ENCODE measurements around the gene EVI5. TPM values are rescaled to one million over a fixed set of nuclear protein-coding genes. Genes with fewer than 3 reads are reported as not detected.

EVI5 gene
- total RNA-seq, 1 donor from 2014 or later = 20.0 TPM

DNA sequence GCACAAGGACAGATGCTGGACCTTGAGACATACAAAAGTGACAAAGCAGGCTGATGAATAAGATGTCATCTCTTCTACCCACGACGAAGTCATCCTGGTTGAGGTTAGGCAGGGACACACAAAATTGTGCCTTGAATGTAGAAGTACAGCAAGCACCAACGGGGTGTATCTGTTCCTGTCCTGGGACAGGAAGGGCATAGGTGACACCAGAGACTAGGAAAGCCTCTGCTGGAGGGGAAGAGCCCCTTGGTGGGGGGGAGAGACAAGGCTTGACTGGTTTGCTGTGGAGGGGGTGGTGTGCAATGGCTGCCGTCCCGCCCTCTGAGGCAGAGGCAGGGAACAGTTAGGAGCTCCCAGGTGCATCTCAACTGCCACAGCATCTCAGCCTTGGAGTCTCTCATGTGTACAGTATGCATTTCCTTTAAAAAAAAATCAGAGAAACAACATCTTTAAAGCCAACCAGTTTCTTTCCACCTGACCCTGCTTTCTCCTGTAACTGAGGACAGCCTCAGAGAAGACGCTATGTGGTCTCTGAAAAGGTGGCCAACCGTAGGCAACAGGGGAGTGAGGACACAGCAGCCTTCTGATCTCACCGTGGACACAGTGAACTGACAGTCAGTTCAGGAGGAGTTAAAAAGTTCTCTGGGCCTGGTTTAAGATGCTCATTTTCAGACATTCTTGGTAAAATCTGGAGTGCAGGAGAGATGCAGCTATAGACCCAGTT, 280.5 kb downstream of the EVI5 start:
- no peak for DNase-seq (ENCODE audit: missing footprints)
- no peak for ATAC-seq
- intact Hi-C loops (cut with DNase I) = no loop called here

DNA sequence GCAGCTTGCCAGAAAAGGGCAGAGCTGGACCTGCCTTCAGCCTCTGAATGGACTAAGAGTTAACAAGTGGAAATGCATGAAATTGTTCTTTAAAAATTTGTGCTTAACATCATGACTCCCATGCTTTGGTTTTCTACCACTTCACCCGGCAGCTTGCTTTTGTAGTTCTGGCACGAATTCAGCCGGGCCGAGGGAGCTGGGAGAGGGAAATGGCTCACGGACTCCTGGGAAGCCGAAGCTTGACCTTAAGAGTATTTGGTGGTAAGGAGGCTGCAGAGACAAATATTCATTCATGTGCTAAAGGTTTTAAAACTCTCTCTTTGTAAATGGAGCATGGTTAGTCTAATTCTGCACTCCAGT, 281.0 kb downstream of the EVI5 start:
- no peak for ATAC-seq

DNA sequence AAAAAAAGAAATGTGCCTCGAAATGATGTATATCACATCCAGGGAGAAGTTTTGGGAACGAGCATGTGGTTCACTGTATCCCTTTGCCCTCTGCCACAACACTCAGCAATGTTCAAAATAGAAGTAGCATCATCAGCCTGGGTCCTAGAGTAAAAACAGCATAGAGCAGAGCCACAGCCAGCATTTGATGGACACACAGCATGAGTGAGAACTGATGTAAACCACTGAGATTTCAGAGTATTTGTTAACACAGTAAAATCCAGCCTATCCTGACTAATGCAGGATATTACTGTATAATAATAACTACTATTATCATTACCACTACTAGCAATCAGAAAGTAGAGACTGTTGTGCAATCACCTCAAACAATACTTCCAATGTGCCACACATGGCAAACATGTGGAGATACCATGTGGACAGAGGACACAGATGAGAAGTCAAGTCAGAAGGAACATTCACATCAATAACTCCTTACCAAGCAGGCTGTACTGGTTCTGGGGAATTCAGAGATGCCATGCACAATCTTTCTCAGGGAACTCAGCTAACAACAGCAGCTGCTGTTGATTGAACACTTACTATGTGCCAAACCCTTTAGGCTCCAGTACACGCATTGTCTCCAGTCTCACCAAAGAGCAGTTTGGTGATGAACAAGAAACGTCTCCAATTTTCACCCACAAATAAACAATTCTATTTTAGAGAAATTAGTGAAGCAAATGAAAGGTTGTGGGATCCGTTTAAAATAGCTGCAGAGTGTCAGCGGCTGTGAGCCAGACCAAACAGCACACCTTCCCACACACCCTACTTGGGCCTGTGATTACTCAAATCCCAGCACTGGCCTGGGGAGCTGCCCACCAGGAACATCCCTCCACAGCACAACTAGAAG, 281.6 kb downstream of the EVI5 start:
- intact Hi-C loops (cut with DNase I) = no loop called here
- DNase-seq (ENCODE audit: missing footprints) (no peak), ATAC-seq (no peak)

More for the DNA sequence above, 281.0 kb downstream of the EVI5 start:
- intact Hi-C loops (cut with DNase I) = no loop called here
- DNase-seq (ENCODE audit: missing footprints) = no peak

DNA sequence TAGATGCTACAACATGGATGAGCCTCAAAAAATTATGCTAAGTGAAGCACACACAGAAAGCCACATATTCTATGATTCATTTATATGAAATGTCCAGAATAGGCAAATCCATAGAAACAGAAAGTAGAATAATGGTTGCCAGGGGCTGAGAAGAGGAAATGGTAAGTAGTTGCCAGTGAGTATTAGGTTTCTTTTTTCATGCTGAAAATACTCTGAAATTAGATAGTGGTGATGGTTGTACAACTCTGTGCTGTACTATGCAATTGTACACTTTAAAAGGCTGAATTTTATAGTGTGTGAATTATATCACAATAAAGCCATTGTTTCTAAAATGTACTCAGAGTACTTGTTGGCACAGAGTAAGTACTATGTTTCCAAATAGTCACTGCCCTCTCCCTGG, 282.7 kb downstream of the EVI5 start:
- no peak for DNase-seq (ENCODE audit: missing footprints)
- no peak for ATAC-seq
- intact Hi-C loops (cut with DNase I) = no loop called here

DNA sequence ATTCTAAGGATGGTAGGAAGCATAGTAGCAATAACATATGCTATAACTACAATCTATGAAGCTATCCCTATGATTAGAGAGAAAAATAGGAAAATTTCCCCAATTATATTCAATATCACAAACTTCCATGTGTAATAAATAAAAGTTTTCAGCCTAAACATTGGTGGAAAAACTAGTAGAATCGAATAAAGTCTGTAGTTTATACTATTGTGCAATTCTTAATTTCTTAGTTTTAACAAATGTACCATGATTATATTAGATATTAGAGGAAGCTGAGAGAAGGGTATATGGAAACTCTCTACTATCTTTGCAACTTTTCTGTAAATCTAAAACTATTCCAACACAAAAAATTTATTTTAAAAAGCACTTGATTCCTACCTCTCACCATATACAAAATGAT, 284.4 kb downstream of the EVI5 start:
- no peak for DNase-seq (ENCODE audit: missing footprints)
- no peak for ATAC-seq
- intact Hi-C loops (cut with DNase I) = no loop called here

DNA sequence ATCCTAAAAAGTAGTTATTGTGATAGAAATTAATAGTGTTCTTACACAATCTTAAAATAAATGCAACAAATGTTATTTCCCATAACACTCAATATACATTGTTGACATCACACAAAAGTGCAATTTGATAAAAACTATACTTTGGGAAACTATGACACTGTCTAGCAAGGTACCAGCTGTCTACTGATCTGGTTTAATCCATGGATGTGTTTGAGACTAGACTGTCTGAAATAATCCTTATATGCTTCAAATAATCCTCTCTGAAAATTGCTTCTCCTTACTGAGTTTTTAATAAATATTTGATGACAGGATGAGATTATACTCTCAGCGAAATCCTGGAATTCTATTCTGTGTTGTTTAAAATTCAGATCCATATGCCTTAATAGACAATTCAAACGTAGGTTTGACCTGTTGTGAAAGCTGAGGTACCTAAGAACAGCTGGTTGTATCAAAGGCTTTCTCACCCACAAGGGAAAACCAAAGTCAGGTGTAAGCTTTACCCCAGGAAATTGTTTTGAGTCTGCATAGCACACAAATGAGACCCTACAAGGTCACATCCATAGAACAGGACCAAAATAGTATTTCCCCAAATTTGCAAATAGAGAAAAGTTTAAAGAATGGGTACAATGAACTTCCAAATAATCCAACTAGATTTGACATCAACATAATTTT, 289.4 kb downstream of the EVI5 start:
- ATAC-seq = no peak
- intact Hi-C loops (cut with DNase I) = no loop called here
- no peak for DNase-seq (ENCODE audit: missing footprints)

DNA sequence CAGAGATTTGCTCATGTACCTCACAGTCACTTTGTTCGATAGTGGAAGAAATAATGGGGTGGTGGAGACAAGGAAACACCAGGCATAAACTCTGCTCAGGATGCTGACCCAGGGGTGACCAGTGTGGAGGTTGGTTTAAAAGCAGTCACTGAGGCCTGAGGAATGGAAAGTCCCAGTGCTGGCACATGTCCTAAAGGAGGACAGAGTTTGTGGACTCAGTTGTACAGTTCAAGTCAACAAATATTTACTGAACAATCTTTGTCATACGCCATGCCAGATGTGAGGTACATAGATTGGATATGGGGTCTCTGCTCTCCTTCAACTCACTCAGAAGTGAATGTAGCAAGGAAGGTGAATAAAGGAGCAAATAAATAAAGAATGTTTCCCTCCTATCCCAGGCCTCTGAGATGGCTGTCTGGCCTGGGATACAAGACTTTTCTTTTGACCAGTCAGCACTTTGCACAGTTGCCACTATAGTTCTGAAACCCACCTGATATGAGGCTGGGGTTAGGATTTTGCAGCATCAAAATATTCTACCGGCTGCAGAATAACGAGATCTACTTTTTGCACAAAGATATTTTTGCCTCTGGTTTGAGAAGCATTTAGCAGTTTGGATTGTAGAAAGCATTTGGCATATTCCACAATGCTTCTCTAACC, 290.3 kb downstream of the EVI5 start:
- ATAC-seq (no peak), DNase-seq (ENCODE audit: missing footprints) (no peak)
- intact Hi-C loops (cut with DNase I) = no loop called here

DNA sequence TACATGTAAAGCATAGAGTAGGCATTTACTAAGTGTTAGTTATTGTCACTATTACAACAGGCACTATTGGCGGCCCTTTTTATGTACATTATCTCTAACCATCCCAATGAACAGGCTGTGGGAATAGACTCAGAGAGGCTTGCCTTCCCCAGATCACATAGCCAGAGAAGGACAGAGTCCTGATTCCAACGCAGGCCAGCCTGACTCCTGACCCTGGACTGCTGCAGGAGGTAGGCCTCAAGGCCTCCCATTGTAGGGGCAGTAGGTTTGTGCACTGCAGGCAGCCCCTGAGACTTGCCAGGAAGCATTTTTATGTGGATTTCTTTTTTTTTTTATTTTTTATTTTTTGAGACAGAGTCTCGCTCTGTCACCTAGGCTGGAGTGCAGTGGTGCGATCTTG, 291.8 kb downstream of the EVI5 start:
- intact Hi-C loops (cut with DNase I) = no loop called here
- ATAC-seq (no peak), DNase-seq (ENCODE audit: missing footprints) (no peak)

DNA sequence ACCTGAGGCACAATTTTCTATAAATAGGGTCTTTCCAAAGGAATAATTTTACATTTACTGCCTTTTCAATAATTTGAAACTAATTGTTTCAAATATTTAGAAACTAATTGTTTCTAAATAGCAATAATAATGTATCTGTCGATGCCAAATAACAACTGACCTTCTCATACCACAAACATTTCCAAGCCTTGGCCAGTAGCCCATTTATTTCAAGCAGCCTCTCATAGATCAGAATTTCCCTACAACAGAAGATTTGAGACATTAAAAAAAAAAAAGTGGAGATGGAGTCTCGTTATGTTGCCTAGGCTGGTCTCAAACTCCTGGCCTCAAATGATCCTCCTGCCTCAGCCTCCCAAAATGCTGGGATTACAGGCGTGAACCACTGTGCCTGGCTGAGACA, 296.1 kb downstream of the EVI5 start:
- ATAC-seq (no peak), DNase-seq (ENCODE audit: missing footprints) (no peak)
- intact Hi-C loops (cut with DNase I) = no loop called here

DNA sequence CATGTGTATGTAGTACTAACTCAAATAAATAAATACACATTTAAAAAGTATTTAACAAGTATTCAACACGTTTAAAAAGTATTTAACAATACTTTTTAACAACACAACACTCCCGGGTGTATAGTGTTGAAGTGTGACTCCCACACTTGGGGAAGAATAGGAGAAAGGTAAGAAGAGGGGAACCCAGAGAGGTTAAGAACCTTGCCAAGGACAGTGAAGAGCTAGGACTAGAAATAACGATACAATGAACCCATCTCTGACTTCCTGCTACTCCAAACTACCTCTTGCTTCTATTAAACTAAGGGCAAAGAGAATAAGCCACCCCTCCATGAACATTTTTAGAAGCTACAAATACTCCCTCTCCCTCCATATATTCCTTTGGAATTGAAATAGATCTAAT, 296.5 kb downstream of the EVI5 start:
- DNase-seq (ENCODE audit: missing footprints) (no peak), ATAC-seq (no peak)
- intact Hi-C loops (cut with DNase I) = no loop called here

DNA sequence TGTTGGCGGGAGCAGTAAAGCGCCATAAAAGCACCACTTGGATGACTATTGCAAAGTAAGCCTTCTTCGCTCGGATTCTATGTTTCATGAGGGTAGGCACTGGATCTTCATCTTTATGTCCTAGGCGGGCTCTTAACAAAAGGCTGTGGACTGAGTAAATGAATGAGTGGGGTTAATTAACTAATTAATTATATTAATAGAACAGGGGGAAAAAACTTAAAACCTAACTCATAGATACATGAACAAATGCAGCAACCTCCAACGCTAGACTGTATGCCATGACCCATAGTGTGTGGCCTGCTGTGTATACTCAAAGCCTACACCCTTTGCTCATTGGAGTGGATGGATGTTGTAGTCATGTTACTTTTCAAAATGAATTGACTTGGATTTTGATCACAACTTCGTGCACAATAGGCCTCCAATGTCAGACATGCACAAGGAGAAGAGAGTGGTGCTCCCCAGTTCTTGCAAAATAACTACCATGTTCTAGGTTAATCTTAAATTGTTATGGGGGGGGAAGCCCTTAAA, 297.8 kb downstream of the EVI5 start:
- no peak for DNase-seq (ENCODE audit: missing footprints)
- intact Hi-C loops (cut with DNase I) = no loop called here
- ATAC-seq = no peak

DNA sequence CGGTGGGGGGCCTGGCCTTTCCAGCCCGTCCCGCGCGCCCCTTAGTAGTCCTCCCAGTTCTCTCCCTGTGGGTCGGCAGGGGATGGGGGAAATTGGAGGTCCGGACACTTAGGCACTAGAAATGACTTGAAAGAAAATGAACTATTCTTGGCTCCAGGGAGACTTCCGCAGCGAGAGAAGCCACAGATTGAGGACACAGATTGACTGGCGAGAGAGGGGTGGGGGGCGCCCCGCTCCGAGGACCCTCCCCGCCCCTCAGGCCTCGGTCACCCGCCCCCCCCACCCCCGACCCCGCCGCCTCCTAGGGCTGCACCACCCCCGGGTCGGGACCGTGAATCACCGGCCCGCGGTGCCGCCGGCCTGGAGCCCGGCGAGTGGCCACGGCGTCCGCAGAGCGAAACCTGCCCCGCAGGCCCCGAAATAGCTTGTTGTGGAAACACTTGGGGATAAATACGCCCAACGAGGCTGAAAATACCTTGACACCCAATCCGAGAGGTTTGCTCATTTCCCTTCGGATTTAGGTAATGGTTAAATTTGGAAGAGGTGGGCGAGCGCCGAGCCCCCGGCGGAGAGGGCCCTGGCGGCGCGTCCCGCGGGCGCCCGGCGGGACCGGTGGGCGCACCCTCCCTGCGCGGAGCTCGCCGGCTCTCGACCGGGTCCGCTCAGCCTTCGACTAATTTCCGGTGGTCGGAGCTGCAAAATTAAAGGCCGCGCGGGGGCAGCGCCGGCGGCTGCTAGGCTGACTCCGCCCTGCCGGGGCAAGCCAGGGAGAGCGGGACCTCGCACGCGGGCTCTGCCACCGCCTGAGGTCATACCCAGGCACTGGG, 298.4 kb downstream of the EVI5 start, which contains the start of gene GFI1:
GFI1 (minus strand) TSS at position 675 of the 827 bp plus-strand sequence. CDS start 3,438 bp downstream, outside the sequence.
- DNase-seq (ENCODE audit: missing footprints) (peak; percentile 71), ATAC-seq (no peak)
- intact Hi-C loops (cut with DNase I) = no loop called here

DNA sequence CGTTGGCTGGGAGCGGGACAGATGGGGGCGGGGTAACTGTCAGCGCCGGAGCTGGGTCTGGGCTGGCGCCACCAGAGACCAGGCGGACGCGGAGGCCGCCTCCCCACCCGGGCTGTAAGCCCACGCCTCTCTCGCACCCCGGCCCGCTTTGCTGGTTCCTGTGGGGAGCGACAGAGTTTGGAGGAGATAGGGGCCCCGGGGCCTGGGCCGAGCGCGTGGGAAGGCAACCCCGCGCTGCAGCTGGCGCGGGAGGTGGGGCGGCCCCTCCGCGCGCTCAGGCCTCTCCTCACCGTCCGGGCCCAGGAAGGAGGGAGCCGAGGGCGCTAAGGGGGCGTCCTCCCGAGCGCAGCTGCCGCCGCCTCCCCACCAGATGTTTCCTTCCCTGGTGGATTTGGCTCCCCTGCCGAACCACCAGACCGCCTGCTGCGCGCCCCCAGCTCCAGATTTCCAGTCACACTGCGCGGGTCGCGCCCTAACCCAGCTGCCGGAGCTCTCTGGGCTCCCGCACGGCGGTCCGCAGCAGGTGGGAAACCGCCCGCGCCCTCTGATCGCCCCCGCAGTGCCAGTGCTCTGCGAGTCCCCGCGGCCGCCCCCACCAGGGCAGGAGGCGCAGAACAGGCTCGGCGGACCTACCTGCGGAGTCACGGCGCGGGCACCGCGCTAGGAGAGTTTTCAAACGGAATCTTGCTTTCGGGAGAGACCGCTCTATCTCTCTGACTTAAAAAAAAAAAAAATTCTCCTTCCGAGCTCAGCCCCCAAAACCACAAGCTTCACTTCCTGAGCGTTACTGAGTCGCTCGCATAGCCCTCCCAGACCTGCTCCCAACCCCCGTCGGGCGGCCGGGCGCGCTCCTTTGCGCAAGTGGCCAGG, 299.3 kb downstream of the EVI5 start:
- DNase-seq (ENCODE audit: missing footprints) = peak; percentile 87
- intact Hi-C loops (cut with DNase I) = no loop called here

DNA sequence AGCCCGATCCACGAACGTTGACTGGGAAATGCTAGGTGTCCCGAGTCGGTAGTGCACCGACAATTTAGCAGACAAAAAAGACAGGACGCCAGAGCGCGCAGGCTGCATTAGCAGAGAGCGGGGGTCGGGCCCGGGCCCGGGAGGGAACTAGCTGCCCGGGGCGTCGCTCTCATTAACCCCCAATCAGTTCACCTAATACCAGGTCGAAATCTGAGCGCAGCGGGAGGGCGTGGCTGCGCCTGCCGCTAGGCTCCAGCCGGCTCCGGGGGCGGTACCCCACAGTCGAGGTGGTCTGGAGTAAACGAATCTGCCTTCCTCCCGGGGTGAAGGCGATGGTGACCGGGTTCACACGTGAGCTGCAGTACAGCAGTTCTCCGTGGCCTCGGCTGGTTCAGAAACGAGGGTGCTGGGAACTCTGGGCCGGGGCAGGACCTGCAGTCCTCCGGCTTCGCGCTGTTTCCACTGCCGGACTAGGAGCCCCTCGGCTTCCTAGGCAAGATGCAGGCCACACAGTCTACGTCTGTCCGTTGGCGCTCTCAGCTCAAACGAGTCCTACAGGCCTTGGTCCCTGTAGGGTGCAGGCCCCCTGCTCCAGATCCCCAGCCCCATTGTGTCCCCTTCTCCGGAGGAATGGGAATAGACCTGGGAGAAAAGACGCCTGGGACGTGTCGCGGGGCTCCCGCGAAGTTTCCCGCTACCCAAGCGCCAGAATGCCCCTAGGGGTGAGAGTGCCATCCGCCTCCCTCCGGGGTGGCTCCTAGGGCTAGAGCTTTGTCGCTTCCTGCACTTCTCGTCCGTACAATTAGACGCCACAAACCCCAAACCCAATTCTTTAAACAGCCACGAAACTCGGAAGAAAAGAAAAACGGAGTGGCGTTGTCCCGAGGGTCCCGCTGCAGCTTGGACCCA, 300.2 kb downstream of the EVI5 start:
- peak; percentile 77 for DNase-seq (ENCODE audit: missing footprints)
- intact Hi-C loops (cut with DNase I) = no loop called here
- no peak for ATAC-seq

More for the DNA sequence above, 299.3 kb downstream of the EVI5 start:
- no peak for ATAC-seq

DNA sequence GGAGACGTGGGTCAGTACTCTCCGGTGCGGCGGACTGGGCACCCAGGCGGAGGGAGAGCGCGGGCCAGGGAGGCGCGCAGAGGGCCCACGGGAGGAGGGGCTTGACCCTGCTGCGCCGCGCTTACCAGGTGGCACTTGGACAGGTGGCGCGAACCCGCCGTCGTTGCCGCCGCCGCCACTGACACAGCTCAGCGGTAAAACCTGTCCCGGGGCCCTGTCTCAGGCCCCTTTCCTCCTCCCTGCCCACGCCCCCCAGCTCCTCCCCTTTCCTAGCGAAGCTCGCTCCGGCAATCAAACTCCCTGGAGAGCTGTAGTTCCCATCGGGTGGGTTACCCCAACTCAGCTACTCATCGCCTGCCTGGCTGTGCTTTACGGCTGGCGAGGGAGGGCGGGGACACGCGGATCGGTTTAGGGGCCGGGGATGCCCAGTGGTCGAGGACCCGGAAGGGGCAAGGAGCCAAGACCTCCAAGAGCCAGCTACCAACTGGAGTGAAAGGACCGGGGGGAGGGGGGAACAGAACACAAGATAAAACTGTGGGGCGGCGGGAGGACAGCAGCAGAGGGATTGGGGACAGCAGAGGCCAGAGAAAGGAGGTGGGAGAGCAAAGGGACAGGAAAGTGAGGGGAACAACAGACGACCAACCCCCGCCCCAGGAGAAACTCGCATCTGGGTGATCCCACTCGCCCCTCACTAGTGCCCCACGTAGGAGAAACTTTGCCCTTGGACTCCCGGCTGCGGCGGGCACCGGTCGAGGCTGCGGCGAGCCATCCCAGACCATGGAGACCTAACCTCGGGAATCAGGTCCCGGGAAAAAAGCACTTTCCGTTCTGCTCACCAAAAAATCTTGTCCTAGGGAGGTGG, 301.1 kb downstream of the EVI5 start:
- DNase-seq (ENCODE audit: missing footprints) (peak; percentile 77), ATAC-seq (no peak)
- intact Hi-C loops (cut with DNase I) = no loop called here
